ENCODE measurements around the gene HRH1.
"Not testable (repeated sequence)": the region's sequence is repeated elsewhere in the genome, so short reads cannot be mapped to it uniquely, and the experiment has no call there.

Gene HRH1

GRCh38 chr3:11154036-11154952 is at the start of gene HRH1:
Gene HRH1, plus strand, starts transcription at chr3:11154493. Its CDS starts 104,545 bp downstream, at chr3:11259038.
- no peak for DNase-seq (ENCODE audit: low read depth in 1 of 2, low spot score in 1 of 2)

- not testable (repeated sequence) for DNase-seq (ENCODE audit: low read depth in 1 of 2, low spot score in 1 of 2)
These were observed 41.0 kb upstream of the HRH1 start for GRCh38 chr3:11113316-11113715.

- DNase-seq (ENCODE audit: low read depth in 1 of 2, low spot score in 1 of 2), result no peak
These were observed 38.7 kb upstream of the HRH1 start for GRCh38 chr3:11115548-11115947.

- no peak for DNase-seq (ENCODE audit: low read depth in 1 of 2, low spot score in 1 of 2)
These were observed 37.8 kb upstream of the HRH1 start for GRCh38 chr3:11116336-11117059.

GRCh38 chr3:11117591-11117990 is 36.7 kb upstream of the HRH1 start:
- no peak for DNase-seq (ENCODE audit: low read depth in 1 of 2, low spot score in 1 of 2)

- no peak for DNase-seq (ENCODE audit: low read depth in 1 of 2, low spot score in 1 of 2)
These were observed 36.1 kb upstream of the HRH1 start for GRCh38 chr3:11118181-11118682.

GRCh38 chr3:11120091-11120805 is 34.0 kb upstream of the HRH1 start:
- no peak for DNase-seq (ENCODE audit: low read depth in 1 of 2, low spot score in 1 of 2)

GRCh38 chr3:11126653-11127052 is 27.6 kb upstream of the HRH1 start:
- DNase-seq (ENCODE audit: low read depth in 1 of 2, low spot score in 1 of 2), result no peak

GRCh38 chr3:11128682-11129632 is 25.3 kb upstream of the HRH1 start:
- no peak for DNase-seq (ENCODE audit: low read depth in 1 of 2, low spot score in 1 of 2)

GRCh38 chr3:11130385-11130784 is 23.9 kb upstream of the HRH1 start:
- no peak for DNase-seq (ENCODE audit: low read depth in 1 of 2, low spot score in 1 of 2)

GRCh38 chr3:11131371-11131770 is 22.9 kb upstream of the HRH1 start:
- DNase-seq (ENCODE audit: low read depth in 1 of 2, low spot score in 1 of 2), result no peak

GRCh38 chr3:11131886-11132285 is 22.4 kb upstream of the HRH1 start:
- DNase-seq (ENCODE audit: low read depth in 1 of 2, low spot score in 1 of 2), result not testable (repeated sequence)

- DNase-seq (ENCODE audit: low read depth in 1 of 2, low spot score in 1 of 2), result no peak
These were observed 21.4 kb upstream of the HRH1 start for GRCh38 chr3:11132861-11133260.

- DNase-seq (ENCODE audit: low read depth in 1 of 2, low spot score in 1 of 2), result no peak
These were observed 19.5 kb upstream of the HRH1 start for GRCh38 chr3:11134794-11135193.

GRCh38 chr3:11136116-11136515 is 18.2 kb upstream of the HRH1 start:
- no peak for DNase-seq (ENCODE audit: low read depth in 1 of 2, low spot score in 1 of 2)

- no peak for DNase-seq (ENCODE audit: low read depth in 1 of 2, low spot score in 1 of 2)
These were observed 17.3 kb upstream of the HRH1 start for GRCh38 chr3:11136830-11137626.

GRCh38 chr3:11137627-11137959 is 16.7 kb upstream of the HRH1 start:
- no peak for DNase-seq (ENCODE audit: low read depth in 1 of 2, low spot score in 1 of 2)

GRCh38 chr3:11138371-11138770 is 15.9 kb upstream of the HRH1 start:
- DNase-seq (ENCODE audit: low read depth in 1 of 2, low spot score in 1 of 2), result no peak

GRCh38 chr3:11140030-11140712 is 14.1 kb upstream of the HRH1 start:
- no peak for DNase-seq (ENCODE audit: low read depth in 1 of 2, low spot score in 1 of 2)
